Measurements from ENCODE around the gene DCTN1.

The DCTN1 gene

DNA sequence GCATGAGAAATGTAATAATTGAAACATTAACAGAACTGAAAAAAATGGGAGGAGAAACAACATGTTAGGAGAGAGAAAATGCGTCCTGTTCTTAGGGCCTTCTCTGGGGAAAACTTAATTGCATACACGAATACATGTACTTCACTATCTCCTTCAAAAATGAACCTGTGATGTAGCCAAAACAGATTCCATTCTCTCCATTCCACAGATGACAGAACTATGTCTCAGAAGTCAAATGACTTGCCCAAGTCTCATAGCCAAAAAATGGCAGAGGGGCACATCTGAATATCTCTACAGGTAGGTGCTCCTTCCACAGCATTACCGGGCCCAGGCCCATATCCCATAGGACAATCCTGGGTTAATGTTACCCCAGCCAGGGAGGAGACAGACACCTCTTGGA, 3.9 kb upstream of the DCTN1 start:
- H4K20me1 ChIP-seq (ENCODE audit: insufficient read depth, low read length, poor library complexity, severe bottlenecking): peaks cover 12% of the 10 kb centered on the region
- H3K36me3 ChIP-seq (ENCODE audit: insufficient read depth, low read length): no peaks in the 10 kb centered on the region; the same call in 1 of the 2 replicates
- no peak for TF ChIP-seq EZH2phosphoT487 (IDR thresholded peaks at IDR 0.05; ENCODE audit: borderline replicate concordance)
- TF ChIP-seq, protein P1, sequence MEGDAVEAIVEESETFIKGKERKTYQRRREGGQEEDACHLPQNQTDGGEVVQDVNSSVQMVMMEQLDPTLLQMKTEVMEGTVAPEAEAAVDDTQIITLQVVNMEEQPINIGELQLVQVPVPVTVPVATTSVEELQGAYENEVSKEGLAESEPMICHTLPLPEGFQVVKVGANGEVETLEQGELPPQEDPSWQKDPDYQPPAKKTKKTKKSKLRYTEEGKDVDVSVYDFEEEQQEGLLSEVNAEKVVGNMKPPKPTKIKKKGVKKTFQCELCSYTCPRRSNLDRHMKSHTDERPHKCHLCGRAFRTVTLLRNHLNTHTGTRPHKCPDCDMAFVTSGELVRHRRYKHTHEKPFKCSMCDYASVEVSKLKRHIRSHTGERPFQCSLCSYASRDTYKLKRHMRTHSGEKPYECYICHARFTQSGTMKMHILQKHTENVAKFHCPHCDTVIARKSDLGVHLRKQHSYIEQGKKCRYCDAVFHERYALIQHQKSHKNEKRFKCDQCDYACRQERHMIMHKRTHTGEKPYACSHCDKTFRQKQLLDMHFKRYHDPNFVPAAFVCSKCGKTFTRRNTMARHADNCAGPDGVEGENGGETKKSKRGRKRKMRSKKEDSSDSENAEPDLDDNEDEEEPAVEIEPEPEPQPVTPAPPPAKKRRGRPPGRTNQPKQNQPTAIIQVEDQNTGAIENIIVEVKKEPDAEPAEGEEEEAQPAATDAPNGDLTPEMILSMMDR (conservative IDR thresholded peaks at IDR 0.05; ENCODE audit: low read length): no peak
- no peaks in the 10 kb centered on the region for H3F3A ChIP-seq (ENCODE audit: low read depth)
- H2AFZ ChIP-seq (ENCODE audit: low read length): no peak overlapping the region
- H3K9ac ChIP-seq (ENCODE audit: low read depth, low read length, poor library complexity, severe bottlenecking): no peak overlapping the region
- H3K79me2 ChIP-seq (ENCODE audit: insufficient read depth, low read length): peaks cover 52% of the 10 kb centered on the region; the same call in 1 of the 2 replicates
- no peaks in the 10 kb centered on the region for H3K9me3 ChIP-seq (ENCODE audit: insufficient read depth, low read depth, low read length)
- H3K27me3 ChIP-seq (ENCODE audit: insufficient read depth, low read length, poor library complexity, severe bottlenecking): no peaks in the 10 kb centered on the region
- H3K4me1 ChIP-seq (ENCODE audit: insufficient read depth, low read length, poor library complexity, severe bottlenecking): peaks cover 35% of the 10 kb centered on the region
- no peaks in the 10 kb centered on the region for H3K9me2 ChIP-seq (replicated peaks; ENCODE audit: low read depth, low read length)
- no peak overlapping the region for H3K4me3 ChIP-seq (ENCODE audit: low read length, poor library complexity, severe bottlenecking)
- H3K4me2 ChIP-seq (ENCODE audit: low read depth, low read length, poor library complexity, severe bottlenecking): no peak overlapping the region

DNA sequence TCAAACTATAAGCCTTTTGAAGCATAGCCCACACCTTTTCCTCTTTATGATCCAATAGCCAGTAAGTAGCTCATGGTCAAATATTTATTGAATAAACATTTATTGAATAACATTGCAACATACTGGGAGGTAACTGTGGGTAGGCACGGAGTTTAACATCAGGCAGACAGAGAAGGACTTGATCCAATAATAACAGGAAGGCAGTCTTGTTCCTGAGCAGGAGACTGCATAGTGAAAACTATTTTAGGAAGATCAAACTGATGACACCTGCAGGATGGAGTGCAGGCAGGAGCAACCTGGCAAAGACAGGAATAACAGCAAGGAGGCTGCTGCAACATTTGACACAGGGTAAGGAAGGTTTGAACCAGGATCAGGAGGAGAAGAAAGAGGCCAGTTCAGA, 3.1 kb upstream of the DCTN1 start:
- TF ChIP-seq, protein P1 (conservative IDR thresholded peaks at IDR 0.05; ENCODE audit: low read length): no peak
- TF ChIP-seq EZH2phosphoT487 (IDR thresholded peaks at IDR 0.05; ENCODE audit: borderline replicate concordance): no peak
- no peak overlapping the region for H3K4me3 ChIP-seq (ENCODE audit: low read length, poor library complexity, severe bottlenecking)
- H3K9me2 ChIP-seq (replicated peaks; ENCODE audit: low read depth, low read length): no peaks in the 10 kb centered on the region
- H3K4me1 ChIP-seq (ENCODE audit: insufficient read depth, low read length, poor library complexity, severe bottlenecking): peaks cover 36% of the 10 kb centered on the region
- no peaks in the 10 kb centered on the region for H3K9me3 ChIP-seq (ENCODE audit: insufficient read depth, low read depth, low read length)
- peaks cover 51% of the 10 kb centered on the region; the same call in 1 of the 2 replicates for H3K79me2 ChIP-seq (ENCODE audit: insufficient read depth, low read length)
- H4K20me1 ChIP-seq (ENCODE audit: insufficient read depth, low read length, poor library complexity, severe bottlenecking): peaks cover 12% of the 10 kb centered on the region
- H2AFZ ChIP-seq (ENCODE audit: low read length): no peak overlapping the region
- no peaks in the 10 kb centered on the region for H3F3A ChIP-seq (ENCODE audit: low read depth)
- no peaks in the 10 kb centered on the region for H3K27me3 ChIP-seq (ENCODE audit: insufficient read depth, low read length, poor library complexity, severe bottlenecking)
- H3K36me3 ChIP-seq (ENCODE audit: insufficient read depth, low read length): no peaks in the 10 kb centered on the region; the same call in 1 of the 2 replicates
- H3K9ac ChIP-seq (ENCODE audit: low read depth, low read length, poor library complexity, severe bottlenecking): no peak overlapping the region
- no peak overlapping the region for H3K4me2 ChIP-seq (ENCODE audit: low read depth, low read length, poor library complexity, severe bottlenecking)

DNA sequence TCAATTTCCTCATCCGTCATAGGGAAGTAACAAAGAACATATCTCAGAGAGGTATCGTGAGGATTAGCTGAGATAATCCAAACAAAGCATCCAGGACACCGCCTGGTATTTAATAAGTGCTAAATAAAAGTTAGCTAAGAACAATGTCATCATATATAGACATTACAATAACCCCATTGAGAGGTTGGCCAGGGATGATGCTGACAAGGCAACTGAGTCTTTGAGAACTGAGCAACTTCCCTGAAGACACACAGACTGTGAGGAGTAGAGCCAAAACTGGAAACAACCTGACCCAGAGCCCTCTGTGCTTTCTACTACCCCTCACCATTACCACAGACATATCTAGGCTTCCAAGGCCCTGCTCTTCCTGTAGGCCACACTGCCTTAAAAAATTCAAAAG, 1.6 kb upstream of the DCTN1 start:
- Histone ChIP-seq H3K36me3 (ENCODE audit: insufficient read depth, low read length) (peaks cover 13% of the 10 kb centered on the region; the same call in 1 of the 2 replicates), H3K9ac (ENCODE audit: low read depth, low read length, poor library complexity, severe bottlenecking) (no peak overlapping the region), H3K79me2 (ENCODE audit: insufficient read depth, low read length) (peaks cover 47% of the 10 kb centered on the region; the same call in 1 of the 2 replicates), H3K4me3 (ENCODE audit: low read length, poor library complexity, severe bottlenecking) (no peak overlapping the region), H2AFZ (ENCODE audit: low read length) (no peak overlapping the region), H3K9me3 (ENCODE audit: insufficient read depth, low read depth, low read length) (no peaks in the 10 kb centered on the region), H3K9me2 (replicated peaks; ENCODE audit: low read depth, low read length) (no peaks in the 10 kb centered on the region), H3K4me1 (ENCODE audit: insufficient read depth, low read length, poor library complexity, severe bottlenecking) (peaks cover 27% of the 10 kb centered on the region), H3K4me2 (ENCODE audit: low read depth, low read length, poor library complexity, severe bottlenecking) (no peak overlapping the region), H3K27me3 (ENCODE audit: insufficient read depth, low read length, poor library complexity, severe bottlenecking) (no peaks in the 10 kb centered on the region), H4K20me1 (ENCODE audit: insufficient read depth, low read length, poor library complexity, severe bottlenecking) (peaks cover 12% of the 10 kb centered on the region), H3F3A (ENCODE audit: low read depth) (no peaks in the 10 kb centered on the region)
- no peak for TF ChIP-seq EZH2phosphoT487 (IDR thresholded peaks at IDR 0.05; ENCODE audit: borderline replicate concordance)

DNA sequence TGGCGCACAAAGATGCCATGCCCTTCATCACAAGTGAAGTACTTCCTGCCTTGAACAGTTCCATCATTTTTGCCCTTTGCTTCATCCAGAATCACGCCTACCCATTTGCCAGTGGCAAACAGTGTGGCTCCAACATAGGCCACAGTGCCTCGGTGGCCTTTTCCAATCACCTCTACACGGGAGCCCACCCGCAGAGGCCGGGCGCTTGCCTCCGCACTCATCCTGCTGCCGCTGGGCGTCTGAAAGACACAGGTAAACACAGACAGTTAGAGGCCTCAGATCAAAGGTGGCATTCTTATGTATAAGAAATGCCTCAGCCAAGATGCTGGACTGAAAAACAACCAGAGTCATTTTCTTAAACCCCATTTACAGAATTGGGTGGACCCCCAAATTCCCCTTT, 2.1 kb downstream of the DCTN1 start:
- Histone ChIP-seq H3K4me1 (ENCODE audit: insufficient read depth, low read length, poor library complexity, severe bottlenecking) (peaks cover 27% of the 10 kb centered on the region), H4K20me1 (ENCODE audit: insufficient read depth, low read length, poor library complexity, severe bottlenecking) (peaks cover 6% of the 10 kb centered on the region), H3K9ac (ENCODE audit: low read depth, low read length, poor library complexity, severe bottlenecking) (no peak overlapping the region), H3K4me3 (ENCODE audit: low read length, poor library complexity, severe bottlenecking) (no peak overlapping the region), H3K9me3 (ENCODE audit: insufficient read depth, low read depth, low read length) (no peaks in the 10 kb centered on the region), H3F3A (ENCODE audit: low read depth) (no peaks in the 10 kb centered on the region), H3K27me3 (ENCODE audit: insufficient read depth, low read length, poor library complexity, severe bottlenecking) (no peaks in the 10 kb centered on the region), H2AFZ (ENCODE audit: low read length) (no peak overlapping the region), H3K36me3 (ENCODE audit: insufficient read depth, low read length) (peaks cover 27% of the 10 kb centered on the region; the same call in 1 of the 2 replicates), H3K79me2 (ENCODE audit: insufficient read depth, low read length) (peaks cover 33% of the 10 kb centered on the region; the same call in 1 of the 2 replicates), H3K4me2 (ENCODE audit: low read depth, low read length, poor library complexity, severe bottlenecking) (no peak overlapping the region), H3K9me2 (replicated peaks; ENCODE audit: low read depth, low read length) (no peaks in the 10 kb centered on the region)
- TF ChIP-seq, protein P1 (conservative IDR thresholded peaks at IDR 0.05; ENCODE audit: low read length): no peak
- TF ChIP-seq EZH2phosphoT487 (IDR thresholded peaks at IDR 0.05; ENCODE audit: borderline replicate concordance): no peak

Measured in Loucy (cell line).